HCT116 (cell line): ENCODE data around the gene PACRG. TPM values are rescaled to one million over a fixed set of nuclear protein-coding genes. Genes with fewer than 3 reads are reported as not detected.

Experiments used
- ATAC-seq: fragments of 200-7000 bp; cut with Tn5 transposase; 2 replicates; pipeline ENCODE4 v1.9.1; 2020; ENCODE audit warnings: mild to moderate bottlenecking, moderate library complexity
- BruUV-seq: library from RNA; stranded (reverse); fragments of 400-500 nt; replicated peaks from 2 replicates; lab custom pipeline; 2021; lab: Mats Ljungman, UMichigan
- CTCF ChIA-PET: fragments of 300-600 bp; sonication (Branson Sonifier 250); formaldehyde crosslinking; loops from one replicate; lab custom pipeline; 2021; ENCODE audit warnings: antibody characterized with exemption; lab: Charles Lee
- POLR2A ChIA-PET: fragments of 300-600, 350-600 bp; sonication (Branson Sonifier 250); formaldehyde crosslinking; loops from one replicate; lab custom pipeline; 2021; ENCODE audit warnings: antibody characterized with exemption; lab: Charles Lee
- RAD21 ChIA-PET, 2 experiments: fragments of 300-600 bp; sonication (Branson Sonifier 250); formaldehyde crosslinking; loops; one replicate each; lab custom pipeline; 2023; ENCODE audit warnings: low total read pairs in 2 of 2; ENCODE audit not compliant: uncharacterized antibody in 2 of 2, unreplicated experiment in 2 of 2, low non-redundant PET in 1 of 2; lab: Charles Lee
- DNase-seq: peaks from one replicate; pipeline ENCODE4 v3.0.0-alpha.2; 2010; ENCODE audit warnings: low read depth, low spot score
- H2AFZ ChIP-seq: fragments of 200-600 bp; shearing (Covaris generic), sonication (generic); 2 replicates; pipeline ENCODE4 v1.6.1; 2017; ENCODE audit warnings: low read depth, mixed run types, mixed read lengths, antibody characterized with exemption, low read length; ENCODE audit not compliant: poor library complexity, severe bottlenecking
- H3K27ac ChIP-seq: 2 replicates; pipeline ENCODE4 v1.5.1; 2012; ENCODE audit warnings: low read depth, low read length
- H3K27me3 ChIP-seq: fragments of 200-600 bp; sonication (generic); 2 replicates; pipeline ENCODE4 v1.6.1; 2016; ENCODE audit warnings: mixed run types, low read length, mixed read lengths; ENCODE audit not compliant: insufficient read depth
- H3K36me3 ChIP-seq, 2 experiments: fragments of 200-500 bp in 1 of 2; fragments of 200-600 bp in 1 of 2; sonication (Bioruptor generic) in 1 of 2; sonication (generic) in 1 of 2; 2 replicates each; pipeline versions ENCODE4 v1.5.1 to v1.6.1; 2014 to 2016; ENCODE audit warnings: low read length in 2 of 2, inconsistent platforms in 1 of 2, mixed read lengths in 1 of 2, mixed run types in 1 of 2; ENCODE audit not compliant: insufficient read depth in 2 of 2, control insufficient read depth in 1 of 2
- H3K4me1 ChIP-seq, 2 experiments: fragments of 200-600 bp in 1 of 2; sonication (generic) in 1 of 2; 2 replicates each; pipeline versions ENCODE4 v1.5.1 to v1.6.1; 2012 to 2017; ENCODE audit warnings: low read length in 2 of 2, inconsistent platforms in 1 of 2, mild to moderate bottlenecking in 1 of 2, mixed read lengths in 1 of 2, mixed run types in 1 of 2, moderate library complexity in 1 of 2; ENCODE audit not compliant: insufficient read depth in 2 of 2, control insufficient read depth in 1 of 2
- H3K4me2 ChIP-seq: fragments of 200-600 bp; sonication (generic); 2 replicates; pipeline ENCODE4 v1.6.1; 2017; ENCODE audit warnings: mixed run types, low read length, mixed read lengths
- H3K4me3 ChIP-seq, 2 experiments: fragments of 200-600 bp in 1 of 2; sonication (generic) in 1 of 2; replicated peaks in 1 of 2; 2 replicates each; pipeline ENCODE4 v1.5.1; 2011 to 2016; ENCODE audit warnings: low read length in 2 of 2, control low read depth in 1 of 2, low read depth in 1 of 2, mild to moderate bottlenecking in 1 of 2, mixed read lengths in 1 of 2, mixed run types in 1 of 2
- H3K79me2 ChIP-seq: fragments of 200-600 bp; sonication (generic); 2 replicates; pipeline ENCODE4 v1.6.1; 2017; ENCODE audit warnings: mild to moderate bottlenecking, mixed run types, low read length, moderate library complexity, mixed read lengths; ENCODE audit not compliant: insufficient read depth
- H3K9ac ChIP-seq: fragments of 200-600 bp; sonication (generic); 2 replicates; pipeline ENCODE4 v1.6.1; 2016; ENCODE audit warnings: low read length, mixed read lengths
- H3K9me2 ChIP-seq: fragments of 200-600 bp; sonication (generic), shearing (Covaris generic); 2 replicates; pipeline ENCODE4 v1.6.1; 2017; ENCODE audit warnings: mixed run types, mild to moderate bottlenecking, moderate library complexity; ENCODE audit not compliant: insufficient read depth
- H3K9me3 ChIP-seq, 2 experiments: fragments of 200-500 bp in 1 of 2; fragments of 200-600 bp in 1 of 2; sonication (Bioruptor generic) in 1 of 2; sonication (generic) in 1 of 2; 2 replicates each; pipeline ENCODE4 v1.6.1; 2014 to 2017; ENCODE audit warnings: low read length in 2 of 2, mixed read lengths in 2 of 2, inconsistent platforms in 1 of 2, low read depth in 1 of 2, mild to moderate bottlenecking in 1 of 2, mixed run types in 1 of 2, moderate library complexity in 1 of 2; ENCODE audit not compliant: control insufficient read depth in 1 of 2, insufficient read depth in 1 of 2
- H4K20me1 ChIP-seq: fragments of 200-600 bp; sonication (generic), shearing (Covaris generic); 2 replicates; pipeline ENCODE4 v1.6.1; 2017; ENCODE audit warnings: mixed run types, mild to moderate bottlenecking, moderate library complexity; ENCODE audit not compliant: insufficient read depth
- ATF3 ChIP-seq: IDR thresholded peaks from 2 replicates; pipeline ENCODE4 v1.6.1; 2012
- CBX3 ChIP-seq: IDR thresholded peaks from 2 replicates; pipeline ENCODE4 v1.6.1; 2012; ENCODE audit warnings: low read depth
- CEBPB ChIP-seq: IDR thresholded peaks from 2 replicates; pipeline ENCODE4 v1.6.1; 2012; ENCODE audit warnings: low read depth
- CTCF ChIP-seq, 3 experiments: fragments of 200-600 bp in 1 of 3; sonication (generic) in 1 of 3; IDR thresholded peaks in 2 of 3; conservative IDR thresholded peaks in 1 of 3; 2 replicates each; pipeline ENCODE4 v1.5.1; 2012 to 2017; ENCODE audit warnings: low read depth in 2 of 3, low read length in 2 of 3, antibody characterized with exemption in 1 of 3, borderline replicate concordance in 1 of 3, control low read depth in 1 of 3, mild to moderate bottlenecking in 1 of 3, mixed read lengths in 1 of 3, mixed run types in 1 of 3, moderate library complexity in 1 of 3; ENCODE audit not compliant: insufficient read depth in 1 of 3
- EGR1 ChIP-seq: IDR thresholded peaks from 2 replicates; pipeline ENCODE4 v1.6.1; 2012; ENCODE audit warnings: low read depth
- ELF1 ChIP-seq: IDR thresholded peaks from 2 replicates; pipeline ENCODE4 v1.6.1; 2012; ENCODE audit warnings: low read depth, borderline replicate concordance
- EZH2 ChIP-seq: fragments of 200-600 bp; sonication (generic); IDR thresholded peaks from 2 replicates; pipeline ENCODE4 v1.6.1; 2017; ENCODE audit warnings: antibody characterized with exemption, mixed run types
- EZH2phosphoT487 ChIP-seq: fragments of 200-600 bp; IDR thresholded peaks from 2 replicates; pipeline ENCODE4 v1.6.1; 2018; ENCODE audit warnings: antibody characterized with exemption, borderline replicate concordance
- JUND ChIP-seq: IDR thresholded peaks from 2 replicates; pipeline ENCODE4 v1.6.1; 2012
- MAX ChIP-seq: IDR thresholded peaks from 2 replicates; pipeline ENCODE4 v1.6.1; 2012
- POLR2A ChIP-seq: IDR thresholded peaks from 2 replicates; pipeline ENCODE4 v1.7.0; 2011; ENCODE audit warnings: borderline replicate concordance; ENCODE audit not compliant: insufficient read depth, insufficient read length; ENCODE audit errors: extremely low read depth
- POLR2AphosphoS5 ChIP-seq: IDR thresholded peaks from 2 replicates; pipeline ENCODE4 v1.6.1; 2011; ENCODE audit warnings: mild to moderate bottlenecking, low read depth, low read length, moderate library complexity
- SIN3A ChIP-seq: IDR thresholded peaks from 2 replicates; pipeline ENCODE4 v1.6.1; 2012; ENCODE audit warnings: low read depth
- SRF ChIP-seq: IDR thresholded peaks from 2 replicates; pipeline ENCODE4 v1.6.1; 2012; ENCODE audit warnings: low read depth
- TCF7L2 ChIP-seq: IDR thresholded peaks from 2 replicates; pipeline ENCODE4 v1.7.0; 2011; ENCODE audit warnings: borderline replicate concordance, inconsistent platforms; ENCODE audit not compliant: insufficient read depth, insufficient read length; ENCODE audit errors: extremely low read depth
- ZBTB33 ChIP-seq: IDR thresholded peaks from 2 replicates; pipeline ENCODE4 v1.6.1; 2011; ENCODE audit warnings: mild to moderate bottlenecking, low read length, moderate library complexity; ENCODE audit not compliant: insufficient replicate concordance; ENCODE audit errors: extremely low read depth
- ZFX ChIP-seq: fragments of 450-650 bp; IDR thresholded peaks from 2 replicates; pipeline ENCODE4 v1.6.1; 2017
- intact Hi-C: fragments of 100-400 bp; cut with micrococcal nuclease; formaldehyde crosslinking; loops from 2 replicates; pipeline ENCODE4 v1.10.0; 2022
- total RNA-seq: library from RNA; stranded (reverse); gene quantifications from one replicate; pipeline ENCODE4 v1.2.1, GENCODE V29; 2021; ENCODE audit not compliant: unreplicated experiment

PACRG gene
- total RNA-seq, 1 experiment from 2014 or later: 0.71 TPM

- ChIA-PET CTCF (no interaction called here), POLR2A (no interaction called here), RAD21 (no interaction called here)
- Histone ChIP-seq H3K27me3 (no peaks in the 10 kb centered on the region), H3K4me3 (no peak overlapping the region), H3K36me3 (no peaks in the 10 kb centered on the region), H3K4me2 (no peak overlapping the region), H3K27ac (no peak overlapping the region), H3K79me2 (no peaks in the 10 kb centered on the region), H2AFZ (no peak overlapping the region), H3K9me2 (no peaks in the 10 kb centered on the region), H3K4me1 (no peaks in the 10 kb centered on the region), H4K20me1 (no peaks in the 10 kb centered on the region), H3K9ac (no peak overlapping the region), H3K9me3 (no peaks in the 10 kb centered on the region; a peak in 1 of 4 replicates)
- TF ChIP-seq JUND: no peak
- TF ChIP-seq SRF: no peak
- TF ChIP-seq ATF3: no peak
- no peak for TF ChIP-seq ZBTB33
- TF ChIP-seq POLR2AphosphoS5: no peak
- no peak for TF ChIP-seq SIN3A
- no peak for TF ChIP-seq ELF1
- no peak for TF ChIP-seq POLR2A
- no peak for TF ChIP-seq CEBPB
- no peak for TF ChIP-seq ZFX
- no peak for TF ChIP-seq MAX
- TF ChIP-seq CBX3: no peak
- TF ChIP-seq EZH2: no peak
- no peak for TF ChIP-seq CTCF (IDR thresholded peaks at IDR 0.05 in 2 of 3, conservative IDR thresholded peaks at IDR 0.05 in 1 of 3; ENCODE audit: borderline replicate concordance in 1 of 3, insufficient read depth in 1 of 3, low read depth in 2 of 3, low read length in 2 of 3)
- no peak for TF ChIP-seq EZH2phosphoT487
- no peak for TF ChIP-seq TCF7L2
- TF ChIP-seq EGR1: no peak
- no peak for ATAC-seq
- intact Hi-C loops: no loop called here
- BruUV-seq: no TSS peak
- no peak for DNase-seq
Measured at GRCh38 chr6:163331245-163331644, 603.5 kb downstream of the PACRG start.
